NCI-H510A (cell line): ENCODE data around the gene STBD1.
"Not testable (repeated sequence)": the region's sequence is repeated elsewhere in the genome, so short reads cannot be mapped to it uniquely, and the experiment has no call there.

ENCODE experiments used
- DNase-seq: peaks from one replicate; lab custom pipeline; 2025; lab: John Stamatoyannopoulos, UW

STBD1 gene

GRCh38 chr4:76325072-76325471, 18.5 kb downstream of the STBD1 start:
- no peak for DNase-seq

GRCh38 chr4:76326515-76326914, 20.0 kb downstream of the STBD1 start:
- no peak for DNase-seq

- DNase-seq: no peak
Measured at GRCh38 chr4:76334885-76335284, 28.4 kb downstream of the STBD1 start.

- DNase-seq: no peak
Measured at GRCh38 chr4:76339364-76339763, 32.8 kb downstream of the STBD1 start.

- DNase-seq: no peak
Measured at GRCh38 chr4:76341063-76341462, 34.5 kb downstream of the STBD1 start.

- peak; percentile 27 for DNase-seq
Measured at GRCh38 chr4:76342191-76342590, 35.7 kb downstream of the STBD1 start.

GRCh38 chr4:76342803-76343202, 36.3 kb downstream of the STBD1 start:
- DNase-seq: no peak

GRCh38 chr4:76354517-76355473, 48.3 kb downstream of the STBD1 start:
- no peak for DNase-seq

- no peak for DNase-seq
Measured at GRCh38 chr4:76357981-76358380, 51.4 kb downstream of the STBD1 start.

- DNase-seq: not testable (repeated sequence)
Measured at GRCh38 chr4:76359881-76360466, 53.4 kb downstream of the STBD1 start.
